ENCODE results near the gene TMEFF1.

DNA sequence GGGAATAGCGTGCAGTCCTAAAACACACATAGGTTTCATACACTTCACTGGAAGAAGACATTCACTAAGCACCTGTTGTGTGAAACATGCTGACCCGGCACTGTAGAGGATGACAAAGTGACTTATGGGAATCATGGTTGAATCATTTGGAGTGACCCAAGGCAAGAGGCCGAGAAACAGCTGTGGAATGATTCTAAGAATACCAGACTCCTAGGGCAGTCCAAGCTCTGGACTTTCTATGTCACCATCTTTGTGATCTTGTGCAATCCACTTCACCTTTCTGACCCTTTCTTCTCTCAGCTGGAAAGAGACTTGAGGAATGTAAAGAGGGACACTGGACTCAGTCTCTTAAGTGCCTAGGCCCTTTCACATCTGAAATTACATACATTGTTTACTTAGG, 32.9 kb upstream of the TMEFF1 start:
- no peak for TF ChIP-seq ZNF384 (IDR thresholded peaks at IDR 0.05)
- TF ChIP-seq SUZ12 (IDR thresholded peaks at IDR 0.05) = no peak
- no peak for TF ChIP-seq FOXK2 (IDR thresholded peaks at IDR 0.05)
- no peak for TF ChIP-seq SP1 (IDR thresholded peaks at IDR 0.05)
- TF ChIP-seq FOXA1 (IDR thresholded peaks at IDR 0.05) = no peak
- no peak for TF ChIP-seq TARDBP (IDR thresholded peaks at IDR 0.05)
- no peak for TF ChIP-seq FOXM1 (IDR thresholded peaks at IDR 0.05; ENCODE audit: borderline replicate concordance)
- no peak for TF ChIP-seq BHLHE40 (IDR thresholded peaks at IDR 0.05; ENCODE audit: borderline replicate concordance)
- TF ChIP-seq LEF1 (IDR thresholded peaks at IDR 0.05; ENCODE audit: borderline replicate concordance) = no peak
- TF ChIP-seq NFRKB (IDR thresholded peaks at IDR 0.05) = no peak
- TF ChIP-seq ELF4 (IDR thresholded peaks at IDR 0.05) = no peak

Data from HEK293T (cell line).